ENCODE measurements around the gene MAGEB4. TPM values are rescaled to one million over a fixed set of nuclear protein-coding genes. Genes with fewer than 3 reads are reported as not detected.
A peak's percentile ranks its signal among the peaks of the same experiment; 100 is the strongest.
"Not testable (repeated sequence)": the region's sequence is repeated elsewhere in the genome, so short reads cannot be mapped to it uniquely, and the experiment has no call there.

MAGEB4 gene
- not detected for polyA plus RNA-seq (2013, experiment 1 of 2)
- not detected for polyA plus RNA-seq (2013, experiment 2 of 2)

GRCh38 chrX:30241724-30242415 is at the start of gene MAGEB4:
Gene MAGEB4 (plus strand): TSS chrX:30242000. CDS start chrX:30242136, 136 bp downstream.
- Histone ChIP-seq H3K23ac (ENCODE audit: low read depth, low read length, poor library complexity) (no peak within 1 kb of the TSS), H3K14ac (ENCODE audit: low read length) (no peak within 1 kb of the TSS), H2AK5ac (ENCODE audit: low read depth, low read length) (no peak within 1 kb of the TSS), H3K4me2 (ENCODE audit: insufficient read depth, low read length, poor library complexity, severe bottlenecking) (peak within 1 kb of the TSS; percentile 11), H4K91ac (ENCODE audit: low read depth, low read length, poor library complexity) (no peak within 1 kb of the TSS), H3K4me1 (ENCODE audit: control insufficient read depth in 2 of 2, insufficient read depth in 1 of 2, low read depth in 1 of 2, low read length in 2 of 2) (no peaks in the 10 kb centered on the region), H3K4ac (ENCODE audit: low read length) (no peak within 1 kb of the TSS), H3K79me1 (ENCODE audit: low read depth, low read length) (no peaks in the 10 kb centered on the region), H2AFZ (ENCODE audit: low read length) (no peak within 1 kb of the TSS), H3K9ac (ENCODE audit: low read depth, low read length, poor library complexity) (no peak within 1 kb of the TSS), H3K9me3 (replicated peaks in 1 of 2; ENCODE audit: control insufficient read depth in 2 of 2, insufficient read depth in 1 of 2, low read depth in 1 of 2, low read length in 2 of 2) (no peaks in the 10 kb centered on the region), H3K18ac (ENCODE audit: low read length) (no peak within 1 kb of the TSS), H3K27me3 (ENCODE audit: control insufficient read depth in 3 of 3, insufficient read depth in 3 of 3, low read depth in 1 of 3, low read length in 3 of 3) (no peaks in the 10 kb centered on the region), H2BK120ac (ENCODE audit: low read depth, low read length) (no peak within 1 kb of the TSS), H2BK5ac (ENCODE audit: low read length) (no peak within 1 kb of the TSS), H2BK12ac (ENCODE audit: low read length) (no peak within 1 kb of the TSS), H3K36me3 (replicated peaks in 1 of 2; ENCODE audit: control insufficient read depth in 2 of 2, insufficient read depth in 2 of 2, low read length in 2 of 2) (no peaks in the 10 kb centered on the region), H4K8ac (ENCODE audit: low read depth, low read length) (no peak within 1 kb of the TSS), H3K27ac (replicated peaks; ENCODE audit: low read length) (no peak within 1 kb of the TSS), H3K4me3 (ENCODE audit: low read length in 2 of 2) (no peak within 1 kb of the TSS), H2BK15ac (ENCODE audit: low read length) (no peak within 1 kb of the TSS)
- DNase-seq (ENCODE audit: low spot score), result no peak
- WGBS, 2 donors (ENCODE audit: extremely low coverage in 2 of 2, insufficient read length in 2 of 2, insufficient replicate concordance in 1 of 2), result no CpG with 5 or more reads among the region's 10 CpGs

GRCh38 chrX:30193910-30194309 is 47.9 kb upstream of the MAGEB4 start:
- not testable (repeated sequence) for H2BK15ac ChIP-seq (ENCODE audit: low read length)

GRCh38 chrX:30196322-30196721 is 45.5 kb upstream of the MAGEB4 start:
- Histone ChIP-seq H3K79me1 (ENCODE audit: low read depth, low read length) (no peaks in the 10 kb centered on the region), H2BK5ac (ENCODE audit: low read length) (no peak overlapping the region), H3K18ac (ENCODE audit: low read length) (no peak overlapping the region), H2BK120ac (ENCODE audit: low read depth, low read length) (no peak overlapping the region), H3K36me3 (replicated peaks in 1 of 2; ENCODE audit: control insufficient read depth in 2 of 2, insufficient read depth in 2 of 2, low read length in 2 of 2) (no peaks in the 10 kb centered on the region), H3K27ac (replicated peaks; ENCODE audit: low read length) (no peak overlapping the region), H3K4ac (ENCODE audit: low read length) (no peak overlapping the region), H3K4me1 (ENCODE audit: control insufficient read depth in 2 of 2, insufficient read depth in 1 of 2, low read depth in 1 of 2, low read length in 2 of 2) (no peaks in the 10 kb centered on the region), H3K14ac (ENCODE audit: low read length) (no peak overlapping the region), H2AK5ac (ENCODE audit: low read depth, low read length) (no peak overlapping the region), H4K8ac (ENCODE audit: low read depth, low read length) (no peak overlapping the region), H2BK12ac (ENCODE audit: low read length) (no peak overlapping the region), H3K9ac (ENCODE audit: low read depth, low read length, poor library complexity) (no peak overlapping the region), H3K27me3 (ENCODE audit: control insufficient read depth in 3 of 3, insufficient read depth in 3 of 3, low read depth in 1 of 3, low read length in 3 of 3) (no peaks in the 10 kb centered on the region), H3K4me3 (ENCODE audit: low read length in 2 of 2) (no peak overlapping the region), H3K4me2 (ENCODE audit: insufficient read depth, low read length, poor library complexity, severe bottlenecking) (no peak overlapping the region), H3K23ac (ENCODE audit: low read depth, low read length, poor library complexity) (no peak overlapping the region), H2BK15ac (ENCODE audit: low read length) (no peak overlapping the region), H3K9me3 (replicated peaks in 1 of 2; ENCODE audit: control insufficient read depth in 2 of 2, insufficient read depth in 1 of 2, low read depth in 1 of 2, low read length in 2 of 2) (no peaks in the 10 kb centered on the region), H4K91ac (ENCODE audit: low read depth, low read length, poor library complexity) (no peak overlapping the region), H2AFZ (ENCODE audit: low read length) (no peak overlapping the region)
- DNase-seq (ENCODE audit: low spot score), result no peak
- WGBS, 2 donors (ENCODE audit: extremely low coverage in 2 of 2, insufficient read length in 2 of 2, insufficient replicate concordance in 1 of 2), result no CpG with 5 or more reads among the region's 1 CpG

More at GRCh38 chrX:30193910-30194309, 47.9 kb upstream of the MAGEB4 start:
- not testable (repeated sequence) for H2BK120ac ChIP-seq (ENCODE audit: low read depth, low read length); H3K79me1 ChIP-seq (ENCODE audit: low read depth, low read length); H4K91ac ChIP-seq (ENCODE audit: low read depth, low read length, poor library complexity); H3K4me1 ChIP-seq (ENCODE audit: control insufficient read depth in 2 of 2, insufficient read depth in 1 of 2, low read depth in 1 of 2, low read length in 2 of 2); H3K4me3 ChIP-seq (ENCODE audit: low read length in 2 of 2); H3K27me3 ChIP-seq (ENCODE audit: control insufficient read depth in 3 of 3, insufficient read depth in 3 of 3, low read depth in 1 of 3, low read length in 3 of 3); H3K14ac ChIP-seq (ENCODE audit: low read length); H3K9ac ChIP-seq (ENCODE audit: low read depth, low read length, poor library complexity); DNase-seq (ENCODE audit: low spot score); H3K18ac ChIP-seq (ENCODE audit: low read length); H3K23ac ChIP-seq (ENCODE audit: low read depth, low read length, poor library complexity); H3K9me3 ChIP-seq (replicated peaks in 1 of 2; ENCODE audit: control insufficient read depth in 2 of 2, insufficient read depth in 1 of 2, low read depth in 1 of 2, low read length in 2 of 2); H2BK12ac ChIP-seq (ENCODE audit: low read length); H3K27ac ChIP-seq (replicated peaks; ENCODE audit: low read length); H2BK5ac ChIP-seq (ENCODE audit: low read length); H3K4ac ChIP-seq (ENCODE audit: low read length); H2AK5ac ChIP-seq (ENCODE audit: low read depth, low read length); H3K4me2 ChIP-seq (ENCODE audit: insufficient read depth, low read length, poor library complexity, severe bottlenecking); H2AFZ ChIP-seq (ENCODE audit: low read length); H3K36me3 ChIP-seq (replicated peaks in 1 of 2; ENCODE audit: control insufficient read depth in 2 of 2, insufficient read depth in 2 of 2, low read length in 2 of 2); H4K8ac ChIP-seq (ENCODE audit: low read depth, low read length)
- WGBS, 2 donors (ENCODE audit: extremely low coverage in 2 of 2, insufficient read length in 2 of 2, insufficient replicate concordance in 1 of 2), result no CpG with 5 or more reads among the region's 6 CpGs

GRCh38 chrX:30212172-30212571 is 29.6 kb upstream of the MAGEB4 start:
- no peak overlapping the region for H2AFZ ChIP-seq (ENCODE audit: low read length)
- no peak overlapping the region for H3K18ac ChIP-seq (ENCODE audit: low read length)
- no peak overlapping the region for H3K27ac ChIP-seq (replicated peaks; ENCODE audit: low read length)
- no peak overlapping the region for H3K9ac ChIP-seq (ENCODE audit: low read depth, low read length, poor library complexity)
- no peaks in the 10 kb centered on the region for H3K36me3 ChIP-seq (replicated peaks in 1 of 2; ENCODE audit: control insufficient read depth in 2 of 2, insufficient read depth in 2 of 2, low read length in 2 of 2)
- no peaks in the 10 kb centered on the region for H3K4me1 ChIP-seq (ENCODE audit: control insufficient read depth in 2 of 2, insufficient read depth in 1 of 2, low read depth in 1 of 2, low read length in 2 of 2)
- no peak overlapping the region for H2BK5ac ChIP-seq (ENCODE audit: low read length)
- H3K4ac ChIP-seq (ENCODE audit: low read length), result no peak overlapping the region
- no peak overlapping the region for H2AK5ac ChIP-seq (ENCODE audit: low read depth, low read length)
- H3K4me2 ChIP-seq (ENCODE audit: insufficient read depth, low read length, poor library complexity, severe bottlenecking), result no peak overlapping the region
- no peaks in the 10 kb centered on the region for H3K79me1 ChIP-seq (ENCODE audit: low read depth, low read length)
- H3K27me3 ChIP-seq (ENCODE audit: control insufficient read depth in 3 of 3, insufficient read depth in 3 of 3, low read depth in 1 of 3, low read length in 3 of 3), result no peaks in the 10 kb centered on the region
- H3K23ac ChIP-seq (ENCODE audit: low read depth, low read length, poor library complexity), result no peak overlapping the region
- no peaks in the 10 kb centered on the region for H3K9me3 ChIP-seq (replicated peaks in 1 of 2; ENCODE audit: control insufficient read depth in 2 of 2, insufficient read depth in 1 of 2, low read depth in 1 of 2, low read length in 2 of 2)
- H2BK120ac ChIP-seq (ENCODE audit: low read depth, low read length), result no peak overlapping the region
- H2BK15ac ChIP-seq (ENCODE audit: low read length), result no peak overlapping the region
- H3K4me3 ChIP-seq (ENCODE audit: low read length in 2 of 2), result no peak overlapping the region
- no peak for DNase-seq (ENCODE audit: low spot score)
- H4K8ac ChIP-seq (ENCODE audit: low read depth, low read length), result no peak overlapping the region
- WGBS, 2 donors (ENCODE audit: extremely low coverage in 2 of 2, insufficient read length in 2 of 2, insufficient replicate concordance in 1 of 2), result no CpG with 5 or more reads among the region's 2 CpGs
- no peak overlapping the region for H4K91ac ChIP-seq (ENCODE audit: low read depth, low read length, poor library complexity)
- H3K14ac ChIP-seq (ENCODE audit: low read length), result no peak overlapping the region
- no peak overlapping the region for H2BK12ac ChIP-seq (ENCODE audit: low read length)

Data from neuronal stem cell (in vitro differentiated cells).